ENCODE results near the gene NCBP3.
"Not testable (repeated sequence)": the region's sequence is repeated elsewhere in the genome, so short reads cannot be mapped to it uniquely, and the experiment has no call there.

Gene NCBP3

DNA sequence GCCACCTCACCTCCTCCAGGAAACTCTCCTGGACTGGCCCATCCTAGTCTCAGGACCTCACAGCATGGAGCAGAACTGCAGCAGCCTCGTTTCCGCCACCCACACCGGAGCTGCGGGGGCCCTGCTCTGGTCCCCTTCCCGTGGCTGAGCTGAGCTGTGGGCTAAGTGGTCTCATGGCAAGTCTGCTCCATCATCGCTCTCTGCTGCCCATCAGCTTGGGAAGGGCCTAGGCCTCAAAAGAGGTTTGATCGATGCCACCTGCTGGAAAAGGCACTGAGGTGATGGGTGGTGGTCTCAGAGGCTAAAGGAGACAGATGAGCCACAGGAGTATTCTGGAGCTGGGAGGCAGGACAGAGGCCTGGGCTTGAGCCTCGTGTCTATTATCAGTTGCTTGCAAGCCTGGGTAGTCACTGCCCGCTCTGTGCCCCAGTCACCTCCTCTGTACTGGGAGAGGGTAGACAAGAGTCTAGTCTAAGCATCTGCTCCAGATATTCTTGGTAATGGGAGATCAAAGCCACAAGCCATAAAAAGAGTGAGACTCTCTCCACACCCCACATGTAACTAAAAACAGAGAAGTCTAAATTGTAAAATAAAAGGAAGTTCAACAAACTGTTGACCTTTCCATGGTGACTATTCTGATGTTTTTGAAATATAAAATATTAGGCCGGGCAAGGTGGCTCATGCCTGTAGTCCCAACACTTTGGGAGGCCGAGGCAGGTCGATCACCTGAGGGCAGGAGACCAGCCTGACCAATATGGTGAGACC is 46.7 kb downstream of the NCBP3 start:
- in situ Hi-C loops (cut with HindIII; ENCODE audit: low pct_unique_long_range_greater_than_20kb, low sequenced_read_pairs) = no loop called here
- DNase-seq (ENCODE audit: low read depth in 1 of 2, low spot score in 1 of 2) = no peak
- TF ChIP-seq JUND (IDR thresholded peaks at IDR 0.05; ENCODE audit: low read depth) = no peak

DNA sequence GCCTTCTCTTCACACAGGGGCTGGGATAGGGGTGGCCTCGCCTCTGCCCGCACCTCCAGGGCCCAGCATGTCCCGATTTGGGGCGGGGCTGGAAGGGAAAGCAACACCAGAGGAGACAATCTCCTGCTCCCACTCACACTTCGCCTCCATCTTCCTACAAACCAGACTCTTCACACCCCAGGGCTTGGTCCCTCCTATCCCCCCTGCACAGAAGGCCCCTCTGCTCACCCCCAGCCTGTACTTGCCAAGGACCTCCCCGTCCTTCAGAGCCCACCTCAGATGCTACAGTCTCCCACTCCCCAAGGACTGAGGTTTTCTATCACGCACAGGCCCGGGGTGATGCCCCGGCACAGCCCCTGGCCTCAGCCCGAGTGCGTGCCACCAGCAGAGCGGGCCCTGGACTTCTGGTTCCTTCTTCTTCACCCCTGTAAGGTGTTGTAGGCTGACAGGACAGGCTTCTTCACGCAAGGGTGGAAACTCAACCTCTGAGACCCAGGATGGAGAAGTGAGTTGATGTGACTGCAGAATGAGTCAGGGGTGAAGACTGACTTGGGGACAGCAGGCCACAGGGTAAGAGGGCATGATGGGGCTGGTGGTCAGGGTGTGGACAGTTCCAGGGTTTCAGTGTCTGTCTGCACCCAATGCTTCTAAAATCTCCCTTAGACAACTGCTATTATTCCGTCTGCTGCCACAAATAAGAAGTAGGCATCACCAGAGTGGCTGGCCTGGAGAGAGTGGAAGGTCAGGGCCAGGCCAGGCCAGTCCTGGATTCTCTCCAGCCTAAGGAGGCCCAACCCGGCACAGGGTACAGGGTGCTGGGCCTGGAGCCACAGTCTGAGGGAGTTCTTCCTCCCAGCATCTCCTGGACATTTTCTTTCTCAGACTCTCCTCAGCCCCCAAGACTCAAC is 47.5 kb downstream of the NCBP3 start:
- in situ Hi-C loops (cut with HindIII; ENCODE audit: low pct_unique_long_range_greater_than_20kb, low sequenced_read_pairs) = no loop called here
- DNase-seq (ENCODE audit: low read depth in 1 of 2, low spot score in 1 of 2) = no peak
- no peak for TF ChIP-seq JUND (IDR thresholded peaks at IDR 0.05; ENCODE audit: low read depth)

DNA sequence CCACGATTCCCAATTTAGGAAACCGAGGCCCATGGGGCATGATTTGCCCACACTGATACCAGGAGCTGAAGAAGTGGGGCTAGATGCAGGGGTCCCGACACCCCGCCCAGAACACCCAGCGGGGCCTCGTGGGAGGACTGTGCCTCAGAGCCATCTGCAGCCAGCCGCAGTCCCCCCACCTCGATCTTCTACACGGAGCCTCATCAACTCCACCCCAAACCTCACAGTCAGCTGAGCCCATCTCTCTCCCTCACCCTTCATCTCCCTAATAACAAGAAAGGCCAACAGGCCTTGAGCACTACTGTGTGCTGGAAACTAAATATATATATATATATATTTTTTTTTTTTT is 49.2 kb downstream of the NCBP3 start:
- in situ Hi-C loops (cut with HindIII; ENCODE audit: low pct_unique_long_range_greater_than_20kb, low sequenced_read_pairs) = no loop called here
- no peak for DNase-seq (ENCODE audit: low read depth in 1 of 2, low spot score in 1 of 2)
- TF ChIP-seq JUND (IDR thresholded peaks at IDR 0.05; ENCODE audit: low read depth) = no peak

DNA sequence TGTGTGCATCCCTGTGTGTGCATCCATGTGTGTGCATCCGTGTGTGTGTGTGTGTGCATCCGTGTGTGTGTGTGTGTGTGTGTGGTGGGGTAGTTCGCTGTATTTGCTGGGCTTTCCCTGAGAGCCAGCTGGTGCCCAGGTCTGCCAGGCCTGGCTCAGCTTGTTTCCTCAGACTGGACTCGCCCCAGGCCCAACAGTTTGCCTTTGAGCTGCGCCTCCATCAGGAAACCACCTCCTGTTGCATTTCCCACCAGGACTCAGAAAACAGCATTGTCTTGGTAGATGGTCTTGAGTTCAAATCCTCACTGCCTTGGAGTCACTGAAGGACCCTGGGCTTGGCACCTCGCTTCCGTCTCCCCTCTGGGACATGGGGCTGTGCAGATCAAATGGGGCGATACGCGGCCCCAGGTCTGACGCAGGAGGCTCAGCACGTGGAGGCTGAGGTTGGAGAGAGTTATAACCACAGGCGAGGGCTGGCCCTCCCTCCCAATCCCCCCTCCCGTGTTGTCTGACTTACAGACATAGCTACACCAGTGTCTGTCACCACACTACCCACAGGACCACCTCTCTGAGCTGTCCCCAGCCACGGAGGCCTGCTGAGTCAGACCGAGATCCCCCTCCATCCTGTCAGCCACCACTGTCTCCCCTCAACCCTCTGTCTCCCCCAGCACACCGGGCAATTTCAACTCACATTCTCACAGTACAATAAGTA is 49.8 kb downstream of the NCBP3 start:
- DNase-seq (ENCODE audit: low read depth in 1 of 2, low spot score in 1 of 2) = no peak
- no peak for TF ChIP-seq JUND (IDR thresholded peaks at IDR 0.05; ENCODE audit: low read depth)
- in situ Hi-C loops (cut with HindIII; ENCODE audit: low pct_unique_long_range_greater_than_20kb, low sequenced_read_pairs) = no loop called here

DNA sequence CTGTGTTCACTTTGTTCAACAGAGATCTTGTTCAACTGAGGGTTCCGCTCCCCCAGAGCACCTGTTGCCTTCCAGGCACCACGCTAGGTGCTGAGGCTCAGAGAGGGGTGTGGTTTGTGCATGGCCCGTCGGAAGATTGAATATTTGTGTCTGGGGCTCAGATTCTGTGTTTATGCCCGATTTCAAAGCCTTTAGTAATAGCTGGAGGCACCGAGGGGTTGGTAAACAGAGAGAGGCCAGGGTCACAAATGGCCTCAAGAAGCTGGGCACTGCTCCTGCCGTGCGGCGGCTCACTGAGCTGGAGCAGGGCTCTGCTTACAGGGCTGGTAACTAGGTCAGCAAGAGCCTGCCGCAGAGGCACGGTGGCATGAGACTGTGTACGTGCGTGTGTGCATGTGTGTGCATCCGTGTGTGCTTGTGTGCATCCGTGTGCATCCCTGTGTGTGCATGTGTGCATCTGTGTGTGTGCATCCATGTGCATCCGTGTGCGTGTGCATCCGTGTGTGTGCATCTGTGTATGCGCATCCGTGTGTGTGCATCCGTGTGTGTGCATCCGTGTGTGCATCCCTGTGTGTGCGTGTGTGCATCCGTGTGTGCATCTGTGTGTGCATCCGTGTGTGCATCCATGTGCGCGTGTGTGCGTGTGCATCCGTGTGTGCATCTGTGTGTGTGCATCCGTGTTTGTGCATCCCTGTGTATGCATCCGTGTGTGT is 50.5 kb downstream of the NCBP3 start:
- no peak for TF ChIP-seq JUND (IDR thresholded peaks at IDR 0.05; ENCODE audit: low read depth)
- no peak for DNase-seq (ENCODE audit: low read depth in 1 of 2, low spot score in 1 of 2)
- in situ Hi-C loops (cut with HindIII; ENCODE audit: low pct_unique_long_range_greater_than_20kb, low sequenced_read_pairs) = no loop called here

DNA sequence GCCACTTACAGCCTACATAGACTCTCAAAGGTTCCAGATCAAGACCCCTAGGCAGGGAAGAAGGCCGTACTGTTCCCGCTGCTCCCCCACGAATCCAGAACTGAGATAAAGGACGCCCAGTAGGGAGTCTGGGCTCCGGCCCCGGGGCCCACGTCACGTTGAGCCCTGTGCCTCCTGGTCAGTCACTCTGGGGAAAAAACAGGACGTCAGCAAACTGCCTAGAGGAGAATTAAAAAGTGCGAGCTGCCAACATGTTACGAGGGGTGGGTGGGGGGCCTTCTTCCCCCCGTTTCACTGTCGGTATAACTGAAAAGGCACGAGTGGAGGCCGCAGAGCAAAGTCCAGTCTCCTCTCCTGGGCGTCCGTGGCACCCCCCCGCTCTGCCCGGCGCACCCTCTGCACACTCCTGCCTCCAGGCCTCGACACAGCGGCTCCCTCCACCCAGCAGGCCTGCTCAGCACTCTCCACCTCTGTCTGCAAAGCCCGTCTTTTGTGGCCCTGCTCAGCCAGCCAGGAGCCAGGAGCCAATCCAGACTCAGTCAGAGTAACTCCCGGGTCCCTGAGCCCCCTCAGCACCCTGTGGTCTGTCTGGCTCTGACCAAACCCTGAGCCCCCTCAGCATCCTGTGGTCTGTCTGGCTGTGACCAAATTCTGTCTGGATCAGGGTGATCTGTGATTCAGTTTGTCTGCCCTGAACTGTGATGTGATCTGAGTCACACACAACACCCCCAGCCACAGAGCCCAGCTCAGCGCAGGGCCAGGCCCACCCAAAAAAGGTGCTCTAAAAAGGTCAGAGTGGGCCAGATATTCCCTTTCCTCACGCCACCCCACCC is 51.3 kb downstream of the NCBP3 start:
- DNase-seq (ENCODE audit: low read depth in 1 of 2, low spot score in 1 of 2) = no peak
- in situ Hi-C loops (cut with HindIII; ENCODE audit: low pct_unique_long_range_greater_than_20kb, low sequenced_read_pairs) = no loop called here
- TF ChIP-seq JUND (IDR thresholded peaks at IDR 0.05; ENCODE audit: low read depth) = no peak

DNA sequence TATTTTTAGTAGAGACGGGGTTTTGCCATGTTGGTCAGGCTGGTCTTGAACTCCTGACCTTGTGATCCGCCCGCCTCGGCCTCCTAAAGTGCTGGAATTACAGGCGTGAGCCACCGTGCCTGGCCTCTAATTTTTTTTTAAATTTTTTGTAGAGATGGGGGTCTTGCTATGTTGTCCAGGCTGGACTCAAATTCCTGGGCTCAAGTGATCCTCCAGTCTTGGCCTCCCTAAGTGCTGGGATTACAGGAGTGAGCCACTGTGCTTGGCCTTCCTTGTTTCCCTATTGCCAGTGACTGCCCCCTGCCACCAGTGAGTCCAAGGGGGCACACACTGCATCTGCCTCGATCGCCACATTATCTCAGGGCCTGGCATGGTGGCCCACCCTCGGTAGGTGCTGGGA is 51.9 kb downstream of the NCBP3 start:
- in situ Hi-C loops (cut with HindIII; ENCODE audit: low pct_unique_long_range_greater_than_20kb, low sequenced_read_pairs); DNase-seq (ENCODE audit: low read depth in 1 of 2, low spot score in 1 of 2): not testable (repeated sequence)

DNA sequence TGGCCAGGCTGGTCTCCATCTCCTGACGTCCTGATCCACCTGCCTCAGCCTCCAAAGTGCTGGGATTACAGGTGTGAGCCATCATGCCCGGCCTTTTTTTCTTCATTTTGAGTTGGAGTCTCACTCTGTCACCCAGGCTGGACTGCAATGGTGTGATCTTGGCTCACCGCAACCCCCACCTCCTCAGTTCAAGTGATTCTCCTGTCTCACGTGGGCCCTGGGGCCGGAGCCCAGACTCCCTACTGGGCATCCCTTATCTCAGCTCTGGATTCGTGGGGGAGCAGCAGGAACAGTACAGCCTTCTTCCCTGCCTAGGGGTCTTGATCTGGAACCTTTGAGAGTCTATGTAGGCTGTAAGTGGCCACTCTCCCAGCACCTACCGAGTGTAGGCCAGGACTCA is 52.8 kb downstream of the NCBP3 start:
- in situ Hi-C loops (cut with HindIII; ENCODE audit: low pct_unique_long_range_greater_than_20kb, low sequenced_read_pairs); DNase-seq (ENCODE audit: low read depth in 1 of 2, low spot score in 1 of 2): not testable (repeated sequence)

DNA sequence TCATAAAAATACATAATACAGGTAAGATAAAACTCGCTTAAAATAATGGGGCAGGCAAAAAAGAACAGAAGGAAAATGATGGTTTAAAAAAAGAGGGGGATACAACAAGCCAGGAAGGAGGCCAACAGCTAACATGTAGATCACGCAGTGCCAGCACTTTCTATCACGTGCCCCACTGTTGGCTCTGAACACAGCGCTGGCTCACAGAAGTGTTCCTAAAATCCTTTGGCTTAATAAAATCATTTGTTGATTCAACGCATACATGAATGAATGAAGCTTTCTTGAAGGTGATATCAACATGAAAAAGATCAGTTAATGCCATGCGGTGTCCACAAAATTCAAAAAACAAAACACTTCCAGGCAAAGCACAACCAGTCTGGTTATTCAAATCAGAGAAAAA is 53.6 kb downstream of the NCBP3 start:
- DNase-seq (ENCODE audit: low read depth in 1 of 2, low spot score in 1 of 2) = no peak
- TF ChIP-seq JUND (IDR thresholded peaks at IDR 0.05; ENCODE audit: low read depth) = no peak
- in situ Hi-C loops (cut with HindIII; ENCODE audit: low pct_unique_long_range_greater_than_20kb, low sequenced_read_pairs) = no loop called here

DNA sequence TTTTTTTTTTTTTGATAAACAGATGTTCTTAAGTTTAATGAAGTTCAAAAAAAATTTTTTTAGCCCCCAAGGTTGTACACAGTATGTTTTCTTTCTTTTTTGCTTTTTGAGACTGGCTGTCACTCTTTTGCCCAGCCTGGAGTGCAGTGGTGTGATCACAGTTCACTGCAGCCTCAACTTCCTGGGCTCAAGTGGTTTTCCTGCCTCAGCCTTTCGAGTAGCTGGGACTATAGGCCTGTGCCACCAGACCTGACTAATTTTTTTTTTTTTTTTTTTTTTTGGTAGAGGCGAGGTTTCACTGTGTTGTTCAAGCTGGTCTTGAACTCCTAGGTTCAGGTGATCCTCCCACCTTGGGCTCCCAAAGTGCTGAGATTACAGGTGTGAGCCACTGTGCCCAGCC is 57.8 kb downstream of the NCBP3 start:
- in situ Hi-C loops (cut with HindIII; ENCODE audit: low pct_unique_long_range_greater_than_20kb, low sequenced_read_pairs) = no loop called here
- no peak for TF ChIP-seq JUND (IDR thresholded peaks at IDR 0.05; ENCODE audit: low read depth)
- no peak for DNase-seq (ENCODE audit: low read depth in 1 of 2, low spot score in 1 of 2)

DNA sequence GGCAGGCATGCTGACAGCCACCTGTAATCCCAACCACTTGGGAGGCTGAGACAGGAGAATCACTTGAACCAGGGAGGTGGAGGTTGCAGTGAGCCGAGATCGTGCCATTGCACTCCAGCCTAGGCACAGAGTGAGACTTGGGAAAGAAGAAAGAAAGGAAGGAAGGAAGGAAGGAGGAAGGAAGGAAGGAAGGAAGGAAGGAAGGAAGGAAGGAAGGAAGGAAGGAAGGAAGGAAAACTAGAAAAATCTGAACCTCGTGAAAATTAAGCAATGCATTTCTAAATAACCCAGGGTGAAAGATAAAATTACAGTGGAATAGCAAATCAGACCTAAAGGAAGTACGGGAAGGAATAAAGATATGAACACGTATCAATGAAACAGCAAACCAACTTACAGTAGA is 60.7 kb downstream of the NCBP3 start:
- in situ Hi-C loops (cut with HindIII; ENCODE audit: low pct_unique_long_range_greater_than_20kb, low sequenced_read_pairs); DNase-seq (ENCODE audit: low read depth in 1 of 2, low spot score in 1 of 2): not testable (repeated sequence)

DNA sequence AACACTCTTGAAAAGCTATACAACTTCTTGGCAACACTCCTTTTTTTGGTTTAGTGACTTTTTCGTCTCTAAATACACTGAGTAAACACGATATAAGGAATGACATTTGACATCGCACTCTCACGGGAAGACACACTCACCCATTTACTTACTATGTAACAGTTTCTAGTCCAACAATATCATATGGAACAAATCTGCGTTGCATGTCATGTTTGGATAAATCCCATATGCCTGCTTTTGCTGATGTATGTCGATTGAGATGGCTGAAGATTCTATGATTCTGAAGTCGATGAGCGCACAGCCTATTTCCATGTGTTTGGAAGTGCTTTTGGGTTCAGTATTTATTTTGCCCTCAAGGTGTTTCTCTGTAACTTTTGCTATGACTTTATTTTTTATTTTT is 63.3 kb downstream of the NCBP3 start:
- no peak for DNase-seq (ENCODE audit: low read depth in 1 of 2, low spot score in 1 of 2)
- in situ Hi-C loops (cut with HindIII; ENCODE audit: low pct_unique_long_range_greater_than_20kb, low sequenced_read_pairs) = no loop called here
- no peak for TF ChIP-seq JUND (IDR thresholded peaks at IDR 0.05; ENCODE audit: low read depth)
